ENCODE data around the gene YLPM1.

GRCh38 chr14:74747237-74747636 lies 15.9 kb upstream of the YLPM1 start:
- TF ChIP-seq CTCF (IDR thresholded peaks at IDR 0.05) (no peak), EZH2 (IDR thresholded peaks at IDR 0.05; ENCODE audit: borderline replicate concordance, insufficient read depth, low read depth, low read length, poor library complexity, severe bottlenecking) (no peak)

Data from B cell (primary cell).